HG03175 (cell line): ENCODE data around the gene HOXD3.

Experiments
- ATAC-seq: cut with Tn5 transposase; IDR thresholded peaks from one replicate; pipeline ENCODE4 v1.9.1; 2021; ENCODE audit warnings: mild to moderate bottlenecking, moderate library complexity; ENCODE audit not compliant: unreplicated experiment

HOXD3 gene

GRCh38 chr2:176174824-176175708 lies 18.0 kb downstream of the HOXD3 start:
- no peak for ATAC-seq

GRCh38 chr2:176175709-176176607 lies 18.9 kb downstream of the HOXD3 start:
- no peak for ATAC-seq

GRCh38 chr2:176177580-176178037 lies 20.5 kb downstream of the HOXD3 start:
- no peak for ATAC-seq

- no peak for ATAC-seq
These were observed 21.1 kb downstream of the HOXD3 start for GRCh38 chr2:176178038-176178756.

GRCh38 chr2:176178757-176179295 lies 21.7 kb downstream of the HOXD3 start:
- ATAC-seq = no peak

- ATAC-seq = no peak
These were observed 24.4 kb downstream of the HOXD3 start for GRCh38 chr2:176181551-176181950.

- no peak for ATAC-seq
These were observed 25.6 kb downstream of the HOXD3 start for GRCh38 chr2:176182671-176183070.

GRCh38 chr2:176184749-176185148 lies 27.6 kb downstream of the HOXD3 start:
- ATAC-seq = no peak

- no peak for ATAC-seq
These were observed 28.9 kb downstream of the HOXD3 start for GRCh38 chr2:176186024-176186423.

GRCh38 chr2:176187200-176187898 lies 30.2 kb downstream of the HOXD3 start:
- no peak for ATAC-seq

GRCh38 chr2:176187899-176188773 lies 31.0 kb downstream of the HOXD3 start, which contains the start of gene HOXD1:
TSS of gene HOXD1 (plus strand) at chr2:176188668. CDS start at chr2:176188802, 134 bp downstream.
- peak; percentile 51 for ATAC-seq

- peak; percentile 21 for ATAC-seq
These were observed 31.9 kb downstream of the HOXD3 start for GRCh38 chr2:176188774-176189680.

GRCh38 chr2:176189681-176190641 lies 32.9 kb downstream of the HOXD3 start:
- ATAC-seq = no peak

- ATAC-seq = no peak
These were observed 35.2 kb downstream of the HOXD3 start for GRCh38 chr2:176192351-176192750.

GRCh38 chr2:176193048-176193447 lies 35.9 kb downstream of the HOXD3 start:
- ATAC-seq = no peak

- ATAC-seq = no peak
These were observed 42.8 kb downstream of the HOXD3 start for GRCh38 chr2:176199902-176200301.

- ATAC-seq = no peak
These were observed 43.9 kb downstream of the HOXD3 start for GRCh38 chr2:176200971-176201370.
